Tibial nerve (tissue), 3 donors: ENCODE data around the gene CCR5.

Experiments used
- CTCF ChIP-seq, 5 experiments: fragments of 200-600 bp in 3 of 5; fragments of 450-650 bp in 2 of 5; sonication (generic) in 3 of 5; IDR thresholded peaks; one replicate each; pipeline ENCODE4 v1.5.1; 2016 to 2019; ENCODE audit warnings: antibody characterized with exemption in 5 of 5, mild to moderate bottlenecking in 3 of 5, moderate library complexity in 2 of 5
- POLR2A ChIP-seq, 2 donors: fragments of 450-650 bp; IDR thresholded peaks; one replicate each; pipeline ENCODE4 v1.6.1; 2017; ENCODE audit warnings: antibody characterized with exemption in 2 of 2, mild to moderate bottlenecking in 2 of 2, moderate library complexity in 2 of 2

DNA sequence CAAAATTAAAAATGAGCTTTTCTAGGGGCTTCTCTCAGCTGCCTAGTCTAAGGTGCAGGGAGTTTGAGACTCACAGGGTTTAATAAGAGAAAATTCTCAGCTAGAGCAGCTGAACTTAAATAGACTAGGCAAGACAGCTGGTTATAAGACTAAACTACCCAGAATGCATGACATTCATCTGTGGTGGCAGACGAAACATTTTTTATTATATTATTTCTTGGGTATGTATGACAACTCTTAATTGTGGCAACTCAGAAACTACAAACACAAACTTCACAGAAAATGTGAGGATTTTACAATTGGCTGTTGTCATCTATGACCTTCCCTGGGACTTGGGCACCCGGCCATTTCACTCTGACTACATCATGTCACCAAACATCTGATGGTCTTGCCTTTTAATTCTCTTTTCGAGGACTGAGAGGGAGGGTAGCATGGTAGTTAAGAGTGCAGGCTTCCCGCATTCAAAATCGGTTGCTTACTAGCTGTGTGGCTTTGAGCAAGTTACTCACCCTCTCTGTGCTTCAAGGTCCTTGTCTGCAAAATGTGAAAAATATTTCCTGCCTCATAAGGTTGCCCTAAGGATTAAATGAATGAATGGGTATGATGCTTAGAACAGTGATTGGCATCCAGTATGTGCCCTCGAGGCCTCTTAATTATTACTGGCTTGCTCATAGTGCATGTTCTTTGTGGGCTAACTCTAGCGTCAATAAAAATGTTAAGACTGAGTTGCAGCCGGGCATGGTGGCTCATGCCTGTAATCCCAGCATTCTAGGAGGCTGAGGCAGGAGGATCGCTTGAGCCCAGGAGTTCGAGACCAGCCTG is 984 bp downstream of the CCR5 start:
- TF ChIP-seq CTCF (IDR thresholded peaks at IDR 0.05) (no peak), POLR2A (IDR thresholded peaks at IDR 0.05) (no peak)
